Keratinocyte (primary cell): ENCODE results near the gene NTF4. TPM values are rescaled to one million over a fixed set of nuclear protein-coding genes. Genes with fewer than 3 reads are reported as not detected.

Source experiments
- DNase-seq: peaks from one replicate; pipeline ENCODE4 v3.0.0-alpha.2; 2011; ENCODE audit warnings: low read depth, missing footprints, low spot score
- FAIRE-seq: peaks from 2 replicates; lab custom pipeline; 2011; peaks lifted over from hg19 to GRCh38; lab: Jason Lieb, UNC
- H2AFZ ChIP-seq: 2 replicates; pipeline ENCODE4 v1.6.0; 2012; ENCODE audit warnings: low read length, control low read depth, inconsistent platforms; ENCODE audit not compliant: control insufficient read depth
- H3K27ac ChIP-seq: 2 replicates; pipeline ENCODE4 v1.5.1; 2011; ENCODE audit warnings: low read length; ENCODE audit not compliant: control insufficient read depth, insufficient read depth
- H3K27me3 ChIP-seq: 3 replicates; pipeline ENCODE4 v1.6.0; 2011; ENCODE audit warnings: low read length; ENCODE audit not compliant: control insufficient read depth, insufficient read depth; ENCODE audit errors: extremely low read depth
- H3K36me3 ChIP-seq, 2 experiments: 2 replicates in 1 of 2; 3 replicates in 1 of 2; pipeline ENCODE4 v1.5.1; 2011; ENCODE audit warnings: low read length in 2 of 2, mild to moderate bottlenecking in 1 of 2; ENCODE audit not compliant: control insufficient read depth in 2 of 2, insufficient read depth in 2 of 2; ENCODE audit errors: extremely low read depth in 1 of 2
- H3K4me1 ChIP-seq: 3 replicates; pipeline ENCODE4 v1.5.1; 2011; ENCODE audit warnings: low read length; ENCODE audit not compliant: control insufficient read depth, insufficient read depth; ENCODE audit errors: extremely low read depth
- H3K4me2 ChIP-seq: 3 replicates; pipeline ENCODE4 v1.6.0; 2011; ENCODE audit warnings: low read depth, low read length; ENCODE audit not compliant: control insufficient read depth, insufficient read depth; ENCODE audit errors: extremely low read depth
- H3K4me3 ChIP-seq, 3 experiments: fragments of 200-600 bp in 1 of 3; sonication (generic) in 1 of 3; 2 replicates in 2 of 3; 3 replicates in 1 of 3; pipeline ENCODE4 v1.5.1; 2011 to 2016; ENCODE audit warnings: low read length in 3 of 3, mild to moderate bottlenecking in 3 of 3, control low read depth in 2 of 3, inconsistent platforms in 1 of 3, low read depth in 1 of 3, mixed read lengths in 1 of 3, mixed run types in 1 of 3, moderate library complexity in 1 of 3; ENCODE audit not compliant: control insufficient read depth in 2 of 3, insufficient read depth in 2 of 3; ENCODE audit errors: extremely low read depth in 1 of 3
- H3K79me2 ChIP-seq: 2 replicates; pipeline ENCODE4 v1.6.0; 2012; ENCODE audit warnings: low read length; ENCODE audit not compliant: control insufficient read depth, insufficient read depth
- H3K9ac ChIP-seq: 3 replicates; pipeline ENCODE4 v1.6.0; 2011; ENCODE audit warnings: low read length; ENCODE audit not compliant: control insufficient read depth, insufficient read depth; ENCODE audit errors: extremely low read depth
- H3K9me1 ChIP-seq: 3 replicates; pipeline ENCODE4 v1.6.0; 2011; ENCODE audit warnings: low read length; ENCODE audit not compliant: control insufficient read depth, insufficient read depth; ENCODE audit errors: extremely low read depth
- H3K9me3 ChIP-seq: 2 replicates; pipeline ENCODE4 v1.5.1; 2012; ENCODE audit warnings: low read depth, low read length; ENCODE audit not compliant: control insufficient read depth
- H4K20me1 ChIP-seq: 3 replicates; pipeline ENCODE4 v1.6.0; 2011; ENCODE audit warnings: low read length; ENCODE audit not compliant: control insufficient read depth, insufficient read depth; ENCODE audit errors: extremely low read depth
- CTCF ChIP-seq, 3 experiments: IDR thresholded peaks in 1 of 3; conservative IDR thresholded peaks in 1 of 3; optimal IDR thresholded peaks in 1 of 3; 2 replicates in 2 of 3; 3 replicates in 1 of 3; pipeline versions ENCODE3 to v1.5.1; 2011; ENCODE audit warnings: low read length in 3 of 3, mild to moderate bottlenecking in 3 of 3, moderate library complexity in 2 of 3, control low read depth in 1 of 3, inconsistent platforms in 1 of 3; ENCODE audit not compliant: insufficient read depth in 2 of 3; ENCODE audit errors: extremely low read depth in 1 of 3
- EZH2 ChIP-seq: IDR thresholded peaks from one replicate; pipeline ENCODE4 v1.6.1; 2012; ENCODE audit warnings: inconsistent platforms, mild to moderate bottlenecking, low read length, moderate library complexity
- dilution Hi-C: fragments of 300-500 bp; cut with MboI; formaldehyde crosslinking; loops from one replicate; pipeline ENCODE4 v1.7.0; 2020; ENCODE audit warnings: low sequenced_read_pairs; ENCODE audit not compliant: extremely low pct_ligation_motif_present
- polyA plus RNA-seq, 5 experiments: library from polyadenylated mRNA; depleted of rRNA in 3 of 5; stranded (reverse) in 3 of 5; stranded (forward) in 1 of 5; unstranded in 1 of 5; fragments of >200 nt; gene quantifications; 1 replicate in 1 of 5; 2 replicates in 3 of 5; 3 replicates in 1 of 5; pipeline versions ENCODE4 v1.2.1 to v1.2.3, GENCODE V29; 2011 to 2012; ENCODE audit warnings: missing spikeins in 2 of 5, low read depth in 1 of 5, low replicate concordance in 1 of 5

Gene NTF4
- polyA plus RNA-seq, 1 donor (not counting 4 experiments of a cell fraction or from before 2014, with no cell fraction given): 8.3 TPM

GRCh38 chr19:49022116-49022515 lies 42.5 kb downstream of the NTF4 start:
- FAIRE-seq: no peak

GRCh38 chr19:49020931-49021895 lies 43.4 kb downstream of the NTF4 start:
- TF ChIP-seq EZH2 (no peak), CTCF (optimal IDR thresholded peaks at IDR 0.05 in 1 of 3, IDR thresholded peaks at IDR 0.05 in 1 of 3, conservative IDR thresholded peaks at IDR 0.05 in 1 of 3; ENCODE audit: extremely low read depth in 1 of 3, insufficient read depth in 2 of 3, low read length in 3 of 3) (no peak)
- no peak for FAIRE-seq
- Histone ChIP-seq H3K27ac (no peak overlapping the region), H3K4me2 (no peak overlapping the region), H3K36me3 (peaks cover 0 to under 1% of the 10 kb centered on the region in 2 experiments), H3K4me1 (peaks cover 18% of the 10 kb centered on the region), H3K9me1 (no peaks in the 10 kb centered on the region), H3K4me3 (no peak overlapping the region), H3K9ac (no peak overlapping the region), H3K79me2 (no peaks in the 10 kb centered on the region), H3K9me3 (no peaks in the 10 kb centered on the region), H3K27me3 (peaks cover 11% of the 10 kb centered on the region), H4K20me1 (no peaks in the 10 kb centered on the region), H2AFZ (no peak overlapping the region)
- dilution Hi-C loops: no loop called here
- no peak for DNase-seq

More at GRCh38 chr19:49022116-49022515, 42.5 kb downstream of the NTF4 start:
- Histone ChIP-seq H3K9me3 (no peaks in the 10 kb centered on the region), H3K36me3 (no peaks in the 10 kb centered on the region), H3K4me1 (peaks cover 18% of the 10 kb centered on the region), H3K4me2 (no peak overlapping the region), H3K79me2 (no peaks in the 10 kb centered on the region), H3K27ac (no peak overlapping the region), H3K27me3 (peaks cover 11% of the 10 kb centered on the region), H3K9ac (no peak overlapping the region), H4K20me1 (no peaks in the 10 kb centered on the region), H2AFZ (no peak overlapping the region), H3K9me1 (no peaks in the 10 kb centered on the region), H3K4me3 (no peak overlapping the region)
- dilution Hi-C loops: no loop called here
- no peak for DNase-seq
- TF ChIP-seq CTCF (optimal IDR thresholded peaks at IDR 0.05 in 1 of 3, IDR thresholded peaks at IDR 0.05 in 1 of 3, conservative IDR thresholded peaks at IDR 0.05 in 1 of 3; ENCODE audit: extremely low read depth in 1 of 3, insufficient read depth in 2 of 3, low read length in 3 of 3): no peak
